GM10266 (cell line): Measurements from ENCODE around the gene RNF141.

ENCODE experiments used
- DNase-seq: peaks from one replicate; pipeline ENCODE4 v3.0.0; 2012; ENCODE audit errors: extremely low spot score
- TF ChIP-seq, protein P1 (sequence below): IDR thresholded peaks from 2 replicates; pipeline ENCODE4 v1.5.1; 2012; ENCODE audit warnings: mild to moderate bottlenecking, low read depth; ENCODE audit not compliant: control insufficient read depth, insufficient read depth; ENCODE audit errors: missing control alignments

Gene RNF141

DNA sequence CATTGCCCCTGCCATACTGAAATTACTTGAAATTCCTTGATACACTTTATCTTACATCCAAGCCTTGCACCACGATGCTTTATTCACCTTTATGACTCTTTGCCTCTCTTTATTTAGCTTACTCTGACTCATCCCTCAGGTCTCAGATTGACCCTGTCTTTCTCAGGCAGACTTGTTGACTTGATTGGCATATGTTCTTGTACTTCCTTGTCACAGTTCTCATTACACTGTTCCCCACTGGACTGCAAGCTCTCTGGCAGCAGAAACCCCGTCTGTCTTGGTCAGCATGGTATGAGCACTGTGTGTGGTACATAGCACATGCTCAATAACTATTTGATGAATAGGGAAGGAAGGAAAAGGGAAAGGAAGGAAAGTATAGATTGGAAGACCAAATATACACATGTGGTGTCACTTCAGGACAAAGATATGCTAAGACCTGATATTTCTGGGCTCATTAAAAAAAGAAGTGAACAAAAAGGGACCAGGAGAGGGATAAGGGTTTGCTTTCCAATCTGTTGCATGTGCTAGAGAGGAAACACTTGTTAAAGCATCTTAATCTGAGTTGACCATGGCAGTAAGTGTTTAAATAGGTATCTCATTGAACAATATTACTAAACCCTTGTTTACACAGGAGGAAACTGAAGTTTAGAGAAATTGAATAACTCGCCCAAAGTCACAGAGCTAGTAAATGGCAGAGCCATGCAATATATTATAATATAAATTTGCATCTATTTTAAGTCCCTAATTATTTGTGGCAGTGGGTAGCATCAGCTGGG lies 20.2 kb upstream of the RNF141 start:
- TF ChIP-seq, protein P1, sequence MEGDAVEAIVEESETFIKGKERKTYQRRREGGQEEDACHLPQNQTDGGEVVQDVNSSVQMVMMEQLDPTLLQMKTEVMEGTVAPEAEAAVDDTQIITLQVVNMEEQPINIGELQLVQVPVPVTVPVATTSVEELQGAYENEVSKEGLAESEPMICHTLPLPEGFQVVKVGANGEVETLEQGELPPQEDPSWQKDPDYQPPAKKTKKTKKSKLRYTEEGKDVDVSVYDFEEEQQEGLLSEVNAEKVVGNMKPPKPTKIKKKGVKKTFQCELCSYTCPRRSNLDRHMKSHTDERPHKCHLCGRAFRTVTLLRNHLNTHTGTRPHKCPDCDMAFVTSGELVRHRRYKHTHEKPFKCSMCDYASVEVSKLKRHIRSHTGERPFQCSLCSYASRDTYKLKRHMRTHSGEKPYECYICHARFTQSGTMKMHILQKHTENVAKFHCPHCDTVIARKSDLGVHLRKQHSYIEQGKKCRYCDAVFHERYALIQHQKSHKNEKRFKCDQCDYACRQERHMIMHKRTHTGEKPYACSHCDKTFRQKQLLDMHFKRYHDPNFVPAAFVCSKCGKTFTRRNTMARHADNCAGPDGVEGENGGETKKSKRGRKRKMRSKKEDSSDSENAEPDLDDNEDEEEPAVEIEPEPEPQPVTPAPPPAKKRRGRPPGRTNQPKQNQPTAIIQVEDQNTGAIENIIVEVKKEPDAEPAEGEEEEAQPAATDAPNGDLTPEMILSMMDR = no peak
- no peak for DNase-seq

DNA sequence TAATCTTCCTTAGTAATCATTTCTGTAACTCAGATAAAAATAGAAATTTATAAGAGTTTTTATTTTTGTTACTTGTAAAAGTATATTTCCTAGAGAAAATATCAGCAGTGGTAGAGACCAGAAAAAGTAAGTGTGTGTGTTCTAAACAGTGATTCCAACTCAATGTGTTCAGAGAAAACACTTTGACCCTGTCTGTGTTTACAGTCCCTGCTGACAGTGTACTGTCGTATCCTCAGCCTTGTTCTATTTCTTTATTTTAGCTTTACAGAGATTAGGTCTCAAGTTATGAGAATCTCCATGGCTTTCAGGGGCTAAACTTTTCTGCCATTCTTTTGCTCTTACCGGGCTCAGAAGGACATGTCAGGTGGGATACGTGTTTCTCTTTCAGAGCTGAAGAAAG lies 17.3 kb upstream of the RNF141 start:
- TF ChIP-seq, protein P1 = no peak
- no peak for DNase-seq

DNA sequence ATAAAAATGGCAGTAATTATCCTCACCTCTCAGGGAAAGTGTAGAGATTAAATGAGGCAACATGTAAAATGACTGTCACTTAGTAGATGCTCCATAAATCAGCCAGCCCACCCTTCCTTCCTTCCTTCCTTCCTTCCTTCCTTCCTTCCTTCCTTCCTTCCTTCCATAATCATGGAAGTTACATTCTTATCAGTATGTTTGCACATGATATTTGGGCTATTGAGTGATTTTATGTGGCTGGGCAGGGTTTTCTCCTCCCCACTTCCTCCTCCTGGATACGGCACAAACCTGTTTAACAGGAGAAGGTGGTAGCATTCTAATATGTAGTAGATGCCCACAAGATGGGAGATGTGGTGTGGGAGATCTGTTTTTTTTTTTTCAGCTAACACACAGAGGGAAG lies 15.6 kb upstream of the RNF141 start:
- no peak for DNase-seq
- TF ChIP-seq, protein P1 = no peak

DNA sequence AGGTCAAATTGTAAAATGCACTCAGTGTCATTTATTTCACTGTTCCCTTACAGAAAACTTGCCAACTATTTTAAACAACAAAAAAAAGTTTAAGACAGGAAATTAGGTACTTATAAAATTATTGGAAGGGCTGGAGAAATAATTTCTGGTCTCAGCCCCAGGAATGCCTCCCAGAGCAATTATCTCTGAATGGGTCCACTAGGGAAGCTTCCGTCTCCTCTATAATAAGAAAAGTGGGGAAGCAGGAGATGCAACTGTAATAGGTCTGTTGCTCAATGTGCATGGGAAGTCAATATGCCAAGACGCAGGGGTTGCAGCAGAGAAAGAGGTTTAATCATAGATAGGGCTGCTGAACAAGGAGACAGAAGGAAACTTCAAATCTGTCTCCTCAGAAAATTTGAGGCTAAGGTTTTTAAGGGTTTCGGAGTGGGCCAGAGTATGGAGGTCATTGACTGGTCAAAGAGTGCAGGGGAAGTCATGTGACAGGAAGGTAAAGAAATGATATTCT lies 10.9 kb upstream of the RNF141 start:
- TF ChIP-seq, protein P1 = no peak

DNA sequence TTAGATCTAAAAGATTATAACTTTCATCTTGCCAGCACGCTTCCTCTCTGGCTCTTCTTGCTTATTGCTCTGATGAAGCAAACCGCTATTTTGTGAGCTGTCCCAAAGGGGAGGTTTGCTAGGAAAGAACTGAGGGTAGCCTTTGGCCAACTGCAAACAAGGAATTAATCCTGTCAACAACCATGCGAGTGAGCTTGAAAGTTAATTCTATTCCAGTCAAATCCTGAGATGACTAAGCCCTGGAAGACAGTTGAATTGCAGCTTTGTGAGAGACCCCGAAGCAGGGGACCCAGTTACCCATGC lies 10.3 kb upstream of the RNF141 start:
- DNase-seq = no peak
- TF ChIP-seq, protein P1 = no peak

More for the DNA sequence above, 10.9 kb upstream of the RNF141 start:
- no peak for DNase-seq

DNA sequence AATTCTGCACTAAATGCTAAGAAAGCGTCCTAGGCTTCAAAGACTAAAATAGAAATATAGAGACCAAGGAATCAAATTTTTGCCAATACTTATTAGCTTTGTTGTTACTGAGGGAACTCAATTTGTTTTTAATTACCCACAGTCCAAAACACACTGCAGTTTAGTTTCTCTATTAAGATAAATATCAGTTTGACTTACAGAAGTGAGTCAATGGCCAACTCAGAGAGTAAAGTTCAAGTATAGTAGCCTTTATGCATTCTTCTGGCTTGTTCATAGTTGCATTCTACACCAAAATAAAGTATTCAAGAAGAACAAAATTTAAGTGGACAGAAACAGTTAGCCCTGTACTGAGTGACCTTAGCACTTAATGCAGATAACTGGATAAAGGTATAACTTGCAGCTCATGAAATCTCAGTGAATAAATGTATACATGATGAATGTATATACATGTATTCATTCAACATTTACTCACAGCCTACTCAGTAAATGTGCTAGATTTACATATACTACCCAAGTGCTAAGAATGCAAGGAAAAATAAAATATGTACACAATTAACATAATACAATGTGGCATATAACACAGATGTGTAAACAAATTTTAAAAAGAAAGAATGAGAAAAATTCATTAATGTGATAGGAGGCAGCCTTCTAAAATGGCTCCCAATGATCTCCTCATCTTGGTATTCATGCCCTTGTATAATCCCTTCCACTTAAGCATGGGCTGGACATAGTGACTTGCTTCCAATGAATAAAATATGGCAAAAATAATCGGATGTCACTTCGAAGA lies 9.7 kb upstream of the RNF141 start:
- TF ChIP-seq, protein P1 = no peak
- DNase-seq = no peak
